Liver (tissue), 9 donors: ENCODE results near the gene MGRN1. TPM values are rescaled to one million over a fixed set of nuclear protein-coding genes. Genes with fewer than 3 reads are reported as not detected.

Experiments
- DNase-seq: peaks from one replicate; pipeline ENCODE4 v3.0.0-alpha.2; 2017; ENCODE audit warnings: low spot score
- H3K27ac ChIP-seq, 2 donors: one replicate each; pipeline ENCODE4 v1.7.0; 2013; ENCODE audit warnings: inconsistent platforms in 2 of 2, low read length in 2 of 2, control low read depth in 1 of 2, low read depth in 1 of 2, mild to moderate bottlenecking in 1 of 2
- H3K27me3 ChIP-seq, 4 donors: one replicate each; pipeline versions ENCODE4 v1.6.1 to v1.7.0; 2013; ENCODE audit warnings: low read length in 3 of 4, inconsistent platforms in 1 of 4, mild to moderate bottlenecking in 1 of 4, moderate library complexity in 1 of 4; ENCODE audit not compliant: control insufficient read depth in 4 of 4, insufficient read depth in 4 of 4
- H3K36me3 ChIP-seq, 4 donors: one replicate each; pipeline versions ENCODE4 v1.6.1 to v1.7.0; 2013; ENCODE audit warnings: low read length in 3 of 4, mild to moderate bottlenecking in 3 of 4, low read depth in 1 of 4, moderate library complexity in 1 of 4; ENCODE audit not compliant: control insufficient read depth in 4 of 4, insufficient read depth in 3 of 4
- H3K4me1 ChIP-seq, 4 donors: one replicate each; pipeline versions ENCODE4 v1.6.1 to v1.7.0; 2013; ENCODE audit warnings: low read length in 3 of 4, mild to moderate bottlenecking in 3 of 4, moderate library complexity in 1 of 4; ENCODE audit not compliant: control insufficient read depth in 4 of 4, insufficient read depth in 4 of 4
- H3K4me3 ChIP-seq, 3 donors: one replicate each; pipeline versions ENCODE4 v1.6.1 to v1.7.0; 2013; ENCODE audit warnings: low read length in 3 of 3, control low read depth in 1 of 3, low read depth in 1 of 3, mild to moderate bottlenecking in 1 of 3
- H3K9ac ChIP-seq, 2 donors: one replicate each; pipeline ENCODE4 v1.7.0; 2013; ENCODE audit warnings: low read length in 2 of 2, mild to moderate bottlenecking in 2 of 2, moderate library complexity in 2 of 2, control low read depth in 1 of 2, low read depth in 1 of 2
- H3K9me3 ChIP-seq, 4 donors: one replicate each; pipeline versions ENCODE4 v1.6.1 to v1.7.0; 2013; ENCODE audit warnings: low read length in 3 of 4; ENCODE audit not compliant: control insufficient read depth in 4 of 4
- ATF3 ChIP-seq: IDR thresholded peaks from 2 replicates; pipeline ENCODE4 v1.6.1; 2016; ENCODE audit warnings: antibody characterized with exemption
- CTCF ChIP-seq: fragments of 150-350 bp; IDR thresholded peaks from 2 replicates; pipeline ENCODE4 v1.5.1; 2017; ENCODE audit warnings: improper control_type of control experiment, low read depth, low read length; ENCODE audit not compliant: missing input control
- EGR1 ChIP-seq, 2 donors: IDR thresholded peaks; 2 replicates each; pipeline ENCODE4 v1.6.1; 2016 to 2018; ENCODE audit warnings: antibody characterized with exemption in 2 of 2, low read depth in 2 of 2
- FOXA1 ChIP-seq: IDR thresholded peaks from 2 replicates; pipeline ENCODE4 v1.6.1; 2016; ENCODE audit warnings: antibody characterized with exemption
- FOXA2 ChIP-seq: IDR thresholded peaks from 2 replicates; pipeline ENCODE4 v1.6.1; 2016; ENCODE audit warnings: antibody characterized with exemption
- GABPA ChIP-seq, 2 donors: IDR thresholded peaks in 1 of 2; conservative IDR thresholded peaks in 1 of 2; 2 replicates each; pipeline ENCODE4 v1.6.1; 2016; ENCODE audit warnings: antibody characterized with exemption in 2 of 2, mild to moderate bottlenecking in 1 of 2, moderate library complexity in 1 of 2
- HNF4A ChIP-seq, 2 donors: conservative IDR thresholded peaks; 2 replicates each; pipeline ENCODE4 v1.6.1; 2016; ENCODE audit warnings: antibody characterized with exemption in 2 of 2, mild to moderate bottlenecking in 2 of 2
- HNF4G ChIP-seq: IDR thresholded peaks from 2 replicates; pipeline ENCODE4 v1.6.1; 2016; ENCODE audit warnings: antibody characterized with exemption
- JUND ChIP-seq, 2 donors: IDR thresholded peaks; 2 replicates each; pipeline ENCODE4 v1.6.1; 2016; ENCODE audit warnings: antibody characterized with exemption in 2 of 2
- MAX ChIP-seq: IDR thresholded peaks from 2 replicates; pipeline ENCODE4 v1.6.1; 2016; ENCODE audit warnings: antibody characterized with exemption
- NR2F2 ChIP-seq: IDR thresholded peaks from 2 replicates; pipeline ENCODE4 v1.6.1; 2016; ENCODE audit warnings: antibody characterized with exemption
- RAD21 ChIP-seq, 2 donors: IDR thresholded peaks; 2 replicates each; pipeline ENCODE4 v1.6.1; 2016; ENCODE audit warnings: antibody characterized with exemption in 2 of 2, mild to moderate bottlenecking in 2 of 2
- REST ChIP-seq: IDR thresholded peaks from 2 replicates; pipeline ENCODE4 v1.6.1; 2016; ENCODE audit warnings: antibody characterized with exemption, mild to moderate bottlenecking
- TAF1 ChIP-seq: conservative IDR thresholded peaks from 2 replicates; pipeline ENCODE4 v1.6.1; 2016; ENCODE audit warnings: antibody characterized with exemption, mild to moderate bottlenecking
- YY1 ChIP-seq: IDR thresholded peaks from 2 replicates; pipeline ENCODE4 v1.6.1; 2016; ENCODE audit warnings: antibody characterized with exemption, mild to moderate bottlenecking
- ZBTB33 ChIP-seq: IDR thresholded peaks from 2 replicates; pipeline ENCODE4 v1.6.1; 2016; ENCODE audit warnings: antibody characterized with exemption
- WGBS: extraction: QIAGEN DNeasy Blood & Tissue Kit; methylation state at CpG from one replicate; pipeline ENCODE4 v1.1.7; 2013; 5-methylcytosine and 5-hydroxymethylcytosine counted together
- polyA plus RNA-seq, 2 donors: library from polyadenylated mRNA; stranded (reverse) in 1 of 2; unstranded in 1 of 2; fragments of 200-250 nt in 1 of 2; fragments of >200 nt in 1 of 2; fragmentation: Nextera tagmentation in 1 of 2; extraction: Ambion mirVana in 1 of 2; gene quantifications; one replicate each; pipeline versions ENCODE4 v1.2.1 to v1.2.3, GENCODE V29; 2013 to 2015
- total RNA-seq, 2 donors: library from RNA; depleted of rRNA; stranded (reverse); fragments of >200 nt; gene quantifications; one replicate each; pipeline ENCODE4 v1.2.3, GENCODE V29; 2014
- donor health status: healthy.
- donor health status: healthy.
- donor health status: healthy.
- donor health status: healthy.
- donor health status: healthy.

Gene MGRN1
- total and polyA plus RNA-seq, 4 donors: 15.9 to 35.7 (median 25.9) TPM

- peaks cover 0 to 16% (median 10%) of the 10 kb centered on the region in 4 donors for H3K36me3 ChIP-seq
- no peak for TF ChIP-seq EGR1 (IDR thresholded peaks at IDR 0.05; ENCODE audit: low read depth in 2 of 2)
- no peak for TF ChIP-seq HNF4G
- no peak for TF ChIP-seq YY1
- TF ChIP-seq CTCF: no peak
- TF ChIP-seq HNF4A (conservative IDR thresholded peaks at IDR 0.05): no peak
- TF ChIP-seq NR2F2: no peak
- TF ChIP-seq ATF3: no peak
- no peak for TF ChIP-seq RAD21 (IDR thresholded peaks at IDR 0.05)
- no peak for TF ChIP-seq REST
- no peak for TF ChIP-seq MAX
- TF ChIP-seq FOXA1: no peak
- no peak for TF ChIP-seq GABPA (IDR thresholded peaks at IDR 0.05 in 1 of 2, conservative IDR thresholded peaks at IDR 0.05 in 1 of 2)
- no peak for TF ChIP-seq TAF1
- TF ChIP-seq ZBTB33: no peak
- no peak for TF ChIP-seq FOXA2
- WGBS: 39% methylated on average over 17 of the region's 17 CpGs
- peak overlapping the region; percentile 79 to 92 (median 87) for H3K4me3 ChIP-seq
- no peak overlapping the region for H3K27ac ChIP-seq
- H3K27me3 ChIP-seq: no peaks in the 10 kb centered on the region
- H3K4me1 ChIP-seq: peaks cover 2 to 12% (median 9%) of the 10 kb centered on the region in 4 donors
- peak overlapping the region; percentile 0 to 75 for H3K9ac ChIP-seq
- no peaks in the 10 kb centered on the region for H3K9me3 ChIP-seq
- DNase-seq: no peak
These were observed 108.7 kb downstream of the MGRN1 start for GRCh38 chr16:4733211-4733742.

GRCh38 chr16:4733747-4734062, 109.1 kb downstream of the MGRN1 start:
- Histone ChIP-seq H3K4me1 (peaks cover 2 to 12% (median 9%) of the 10 kb centered on the region in 4 donors), H3K27me3 (no peaks in the 10 kb centered on the region), H3K27ac (peak overlapping the region; percentile 22 to 92), H3K9me3 (no peaks in the 10 kb centered on the region), H3K4me3 (peak overlapping the region; percentile 79 to 92 (median 87)), H3K9ac (peak overlapping the region; percentile 0 to 75), H3K36me3 (peaks cover 0 to 14% (median 7%) of the 10 kb centered on the region in 4 donors)
- WGBS: under 1% methylated on average over 19 of the region's 19 CpGs
- DNase-seq: no peak
- TF ChIP-seq RAD21 (IDR thresholded peaks at IDR 0.05) (no peak), REST (no peak), GABPA (IDR thresholded peaks at IDR 0.05 in 1 of 2, conservative IDR thresholded peaks at IDR 0.05 in 1 of 2) (no peak), TAF1 (no peak), ATF3 (no peak), JUND (IDR thresholded peaks at IDR 0.05) (no peak), HNF4A (conservative IDR thresholded peaks at IDR 0.05) (no peak), ZBTB33 (no peak), FOXA2 (no peak), HNF4G (no peak)
